Mucosa of descending colon (tissue), 3 donors: ENCODE results near the gene SPO11. TPM values are rescaled to one million over a fixed set of nuclear protein-coding genes. Genes with fewer than 3 reads are reported as not detected.

Source experiments
- ATAC-seq: fragments of 200-7000 bp; cut with Tn5 transposase; one replicate; pipeline ENCODE4 v1.9.1; 2020; ENCODE audit warnings: mild to moderate bottlenecking, moderate library complexity
- DNase-seq, 3 donors: peaks; one replicate each; pipeline ENCODE4 v3.0.0-alpha.2; 2020
- H3K36me3 ChIP-seq: fragments of 200-600 bp; one replicate; pipeline ENCODE4 v1.8.0; 2021; ENCODE audit warnings: low read depth, mild to moderate bottlenecking
- H3K4me1 ChIP-seq: fragments of 200-600 bp; one replicate; pipeline ENCODE4 v1.8.0; 2021; ENCODE audit warnings: low read depth, mild to moderate bottlenecking
- H3K4me3 ChIP-seq: fragments of 200-600 bp; one replicate; pipeline ENCODE4 v1.8.0; 2021; ENCODE audit warnings: mild to moderate bottlenecking
- H3K9me3 ChIP-seq: fragments of 200-600 bp; one replicate; pipeline ENCODE4 v1.8.0; 2021; ENCODE audit warnings: mild to moderate bottlenecking
- CTCF ChIP-seq: fragments of 200-600 bp; IDR thresholded peaks from one replicate; pipeline ENCODE4 v1.8.0; 2022; ENCODE audit warnings: antibody characterized with exemption, mild to moderate bottlenecking
- intact Hi-C, 2 donors: fragments of 100-400 bp; cut with DNase I in 1 of 2; cut with micrococcal nuclease in 1 of 2; formaldehyde crosslinking; loops; one replicate each; pipeline versions ENCODE4 v1.11.0 to v1.11.1; 2022; cut with DNase I, micrococcal nuclease
- total RNA-seq, 3 donors: library from RNA; stranded (reverse); fragmentation: NEBNext Ultra II Directional in 2 of 3; extraction: Animal tissue kit (Norgen Biotek cat#: 25700) in 2 of 3; gene quantifications; one replicate each; pipeline versions ENCODE4 v1.2.1 to v1.2.4, GENCODE V29; 2021 to 2023
- donor health status: DM: no; HTN: no; CAD: no; lungs with moderate emphysema.
- donor health status: DM: no; HTN: no; CAD: no.
- donor health status: DM: no; HTN: yes; CAD: no.

The SPO11 gene
- total RNA-seq, 3 donors from 2014 or later = not detected

DNA sequence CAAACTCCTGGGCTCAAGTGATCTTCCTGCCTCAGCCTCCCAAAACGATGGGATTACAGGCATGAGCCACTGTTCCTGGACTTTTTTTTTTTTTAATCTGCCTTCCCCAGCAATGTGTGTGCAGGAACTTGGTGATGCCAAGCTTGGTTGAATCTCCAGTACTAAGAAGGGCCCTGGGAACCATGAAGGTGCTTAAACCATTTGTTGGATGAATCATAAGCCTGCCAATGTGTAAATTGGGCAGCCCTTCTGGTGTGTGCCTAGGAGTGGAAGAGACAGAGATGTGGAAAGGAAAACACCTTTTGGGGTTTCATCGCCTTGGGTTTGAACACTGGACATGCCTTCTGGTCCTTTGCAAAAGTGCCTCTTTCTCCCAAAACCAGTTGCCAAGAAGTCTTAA, 7.1 kb upstream of the SPO11 start:
- no peak overlapping the region for H3K4me3 ChIP-seq
- TF ChIP-seq CTCF = no peak
- H3K9me3 ChIP-seq = no peaks in the 10 kb centered on the region
- peaks cover 5% of the 10 kb centered on the region for H3K4me1 ChIP-seq
- no peaks in the 10 kb centered on the region for H3K36me3 ChIP-seq
- intact Hi-C loops = no loop called here
- ATAC-seq (no peak), DNase-seq (no peak)

GRCh38 chr20:57323034-57323433, 6.6 kb upstream of the SPO11 start:
- ATAC-seq (peak; percentile 75), DNase-seq (peak; percentile 24 to 63 (median 25))
- H3K9me3 ChIP-seq = no peaks in the 10 kb centered on the region
- no peak for TF ChIP-seq CTCF
- intact Hi-C loops = no loop called here
- H3K36me3 ChIP-seq = no peaks in the 10 kb centered on the region
- H3K4me3 ChIP-seq = no peak overlapping the region
- peaks cover 5% of the 10 kb centered on the region for H3K4me1 ChIP-seq

DNA sequence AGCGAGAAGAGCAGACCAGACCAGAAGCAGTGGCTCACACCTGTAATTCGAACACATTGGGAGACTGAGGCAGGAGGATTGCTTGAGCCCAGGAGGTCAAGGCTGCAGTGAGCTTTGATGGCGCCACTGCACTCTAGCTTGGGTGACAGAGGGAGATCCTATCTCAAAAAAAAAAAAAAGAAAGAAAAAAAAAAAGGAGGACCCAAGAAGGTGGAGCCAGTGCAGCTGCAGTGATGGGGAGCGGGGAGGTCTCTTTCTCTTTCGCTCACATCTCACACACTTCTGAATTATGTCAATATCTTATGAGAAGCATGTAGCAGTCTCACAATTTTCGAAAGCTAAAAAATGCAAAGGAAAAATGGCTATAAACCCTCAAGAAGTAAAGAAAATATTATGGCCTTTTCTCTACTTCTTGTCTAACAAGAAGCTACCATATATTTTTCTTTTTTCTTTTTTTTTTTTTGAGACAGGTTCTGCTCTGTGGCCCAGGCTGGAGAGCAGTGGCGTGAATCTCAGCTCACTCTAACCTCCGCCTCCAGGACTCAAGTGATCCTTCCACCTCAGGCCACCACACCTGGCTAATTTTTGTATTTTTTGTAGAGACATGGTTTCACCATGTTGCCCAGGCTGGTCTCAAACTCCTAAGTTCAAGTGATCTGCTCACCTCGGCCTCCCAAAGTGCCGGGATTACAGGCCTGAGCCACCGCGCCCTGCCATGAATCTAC, 3.8 kb upstream of the SPO11 start:
- DNase-seq (no peak), ATAC-seq (no peak)
- H3K4me3 ChIP-seq = no peak overlapping the region
- H3K9me3 ChIP-seq = no peaks in the 10 kb centered on the region
- TF ChIP-seq CTCF = no peak
- intact Hi-C loops = no loop called here
- H3K4me1 ChIP-seq = peaks cover 5% of the 10 kb centered on the region
- no peaks in the 10 kb centered on the region for H3K36me3 ChIP-seq

DNA sequence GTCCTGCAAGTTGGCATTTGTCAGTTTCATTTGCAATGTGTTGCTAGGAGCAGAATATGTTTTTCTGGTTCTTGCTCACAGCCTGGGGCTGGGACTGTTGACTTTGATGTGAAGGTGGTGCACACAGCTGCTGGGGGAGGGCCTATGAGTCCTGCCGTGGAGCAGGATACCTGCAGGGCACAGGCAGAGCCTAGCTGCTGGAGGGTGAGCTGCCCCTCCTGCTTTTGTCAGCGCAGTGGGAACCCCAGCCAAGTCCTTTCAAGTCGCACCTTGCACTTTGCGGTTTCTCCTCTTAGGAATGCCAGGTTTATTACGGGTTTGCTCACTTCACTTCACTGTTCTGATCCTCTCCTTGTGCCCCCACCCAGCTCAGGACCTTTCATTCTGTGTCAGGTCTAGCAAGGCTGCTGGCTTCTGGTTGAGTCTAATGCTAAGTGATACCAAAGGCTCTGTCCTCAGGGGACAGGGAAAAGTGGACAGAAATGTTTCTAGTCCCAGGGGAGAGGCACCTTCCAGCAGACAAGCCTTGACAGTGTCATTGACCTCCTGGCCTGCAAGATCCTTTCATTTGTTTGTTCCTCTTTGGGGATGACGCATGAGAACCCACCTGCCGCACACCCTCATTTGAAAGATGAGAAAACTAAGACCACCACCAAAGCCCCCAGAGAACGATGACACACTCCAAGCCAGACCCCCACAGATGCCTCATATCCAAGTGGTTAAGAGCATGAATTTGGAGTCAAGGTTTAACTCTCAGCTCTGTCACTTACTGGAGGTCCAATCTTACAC, 2.7 kb upstream of the SPO11 start:
- no peaks in the 10 kb centered on the region for H3K36me3 ChIP-seq
- DNase-seq (peak; percentile 34 to 73 (median 52)), ATAC-seq (peak; percentile 93)
- no peak overlapping the region for H3K4me3 ChIP-seq
- intact Hi-C loops = no loop called here
- H3K9me3 ChIP-seq = no peaks in the 10 kb centered on the region
- peaks cover 5% of the 10 kb centered on the region for H3K4me1 ChIP-seq
- TF ChIP-seq CTCF = no peak

DNA sequence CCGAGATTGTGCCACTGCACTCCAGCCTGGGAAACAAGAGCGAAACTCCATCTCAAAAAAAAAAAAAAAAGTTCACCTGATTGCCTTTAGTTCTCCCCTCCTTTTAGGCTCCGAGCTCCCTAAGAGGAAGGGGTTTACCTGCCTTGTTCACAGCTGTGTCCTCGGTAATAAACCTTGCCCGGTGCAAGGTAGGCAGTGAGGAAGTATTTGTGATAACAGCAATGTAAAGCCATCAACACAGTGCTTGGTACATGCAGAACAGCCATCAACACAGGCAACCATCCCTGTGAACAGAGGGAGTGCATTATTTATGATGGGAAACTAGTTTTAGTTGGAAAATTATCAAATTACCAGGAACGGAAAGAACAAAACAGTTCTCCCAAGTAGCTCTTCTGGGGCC, 1.8 kb upstream of the SPO11 start:
- DNase-seq (no peak), ATAC-seq (no peak)
- intact Hi-C loops = no loop called here
- Histone ChIP-seq H3K36me3 (no peaks in the 10 kb centered on the region), H3K4me3 (no peak overlapping the region), H3K4me1 (peaks cover 5% of the 10 kb centered on the region), H3K9me3 (no peaks in the 10 kb centered on the region)
- TF ChIP-seq CTCF = no peak
